Adrenal gland (tissue), 12 donors: Measurements from ENCODE around the gene TRAF2. TPM values are rescaled to one million over a fixed set of nuclear protein-coding genes. Genes with fewer than 3 reads are reported as not detected.

Experiments used
- DNase-seq, 7 donors: peaks; one replicate each; pipeline ENCODE4 v3.0.0-alpha.2; 2019 to 2020
- H3K27ac ChIP-seq, 5 donors: fragments of 200-600 bp; sonication (generic) in 4 of 5; 1 replicate in 3 of 5; 2 replicates in 2 of 5; pipeline versions ENCODE4 v1.5.1 to v1.8.0; 2016 to 2020; ENCODE audit warnings: mild to moderate bottlenecking in 1 of 5
- H3K27me3 ChIP-seq: fragments of 200-600 bp; 2 replicates; pipeline ENCODE4 v1.8.0; 2021
- H3K36me3 ChIP-seq, 2 donors: fragments of 200-600 bp; replicated peaks in 1 of 2; 1 replicate in 1 of 2; 2 replicates in 1 of 2; pipeline versions ENCODE4 v1.5.1 to v1.8.0; 2018 to 2022
- H3K4me1 ChIP-seq, 2 donors: fragments of 200-600 bp; replicated peaks in 1 of 2; 1 replicate in 1 of 2; 2 replicates in 1 of 2; pipeline versions ENCODE4 v1.5.1 to v1.8.0; 2018 to 2021
- H3K4me3 ChIP-seq, 4 donors: fragments of 200-600 bp; sonication (generic) in 3 of 4; one replicate each; pipeline ENCODE4 v1.5.1; 2016 to 2018
- H3K9me3 ChIP-seq, 3 donors: fragments of 200-600 bp; sonication (generic) in 1 of 3; replicated peaks in 1 of 3; 1 replicate in 2 of 3; 2 replicates in 1 of 3; pipeline versions ENCODE4 v1.5.1 to v1.8.0; 2016 to 2021
- CTCF ChIP-seq, 6 experiments: fragments of 450-650 bp in 4 of 6; fragments of 200-600 bp in 2 of 6; sonication (generic) in 1 of 6; IDR thresholded peaks; 1 replicate in 5 of 6; 2 replicates in 1 of 6; pipeline versions ENCODE4 v1.5.1 to v1.8.0; 2016 to 2021; ENCODE audit warnings: antibody characterized with exemption in 6 of 6, mild to moderate bottlenecking in 2 of 6, moderate library complexity in 1 of 6
- POLR2A ChIP-seq, 2 donors: fragments of 450-650 bp; IDR thresholded peaks; one replicate each; pipeline ENCODE4 v1.6.1; 2017; ENCODE audit warnings: antibody characterized with exemption in 2 of 2, mild to moderate bottlenecking in 2 of 2, moderate library complexity in 1 of 2
- WGBS, 4 donors: extraction: QIAGEN DNeasy Blood & Tissue Kit in 2 of 4; methylation state at CpG; one replicate each; pipeline versions ENCODE4 v1.1.5 to v1.1.7; 2013 to 2017; 5-methylcytosine and 5-hydroxymethylcytosine counted together
- intact Hi-C, 2 donors: fragments of 100-400 bp; cut with DNase I; formaldehyde crosslinking; loops; one replicate each; pipeline versions ENCODE4 v1.14.1 to v1.15.0; 2022 to 2023
- polyA plus RNA-seq, 3 donors: library from polyadenylated mRNA; stranded (reverse); fragments of 200-250 nt in 2 of 3; fragments of 350-450 nt in 1 of 3; fragmentation: Illumina TruSeq in 1 of 3; extraction: RNeasy Lipid Tissue Mini Kit (QIAGEN cat#74804) in 1 of 3; gene quantifications; one replicate each; pipeline ENCODE4 v1.2.3, GENCODE V29; 2013 to 2014
- total RNA-seq, 9 donors: library from RNA; depleted of rRNA in 4 of 9; stranded (reverse); fragments of >200 nt in 4 of 9; fragments of 120-200 nt in 1 of 9; fragmentation: NEBNext Ultra II Directional in 1 of 9; extraction: Animal tissue kit (Norgen Biotek cat#: 25700) in 1 of 9; gene quantifications; one replicate each; pipeline versions ENCODE4 v1.1.0 to v1.2.4, GENCODE V29; 2013 to 2023
- donor health status: healthy with polysubstance abuse.
- donor health status: Bipolar disorder and iron deficiency.
- donor health status: DM: yes; HTN: yes; CAD: no.
- donor health status: DM: no; HTN: no; CAD: no.
- donor health status: DM: no; HTN: no; CAD: no.
- donor health status: DM: yes; HTN: yes; CAD: no.

TRAF2 gene
- total and polyA plus RNA-seq, 12 donors = 3.4 to 24.7 (median 10.6) TPM

- peaks cover 23 to 28% of the 10 kb centered on the region in 2 donors for H3K4me1 ChIP-seq
- peaks cover 0 to 24% of the 10 kb centered on the region in 2 donors for H3K36me3 ChIP-seq
- H3K27ac ChIP-seq = no peak overlapping the region
- no peaks in the 10 kb centered on the region for H3K9me3 ChIP-seq
- H3K27me3 ChIP-seq = no peaks in the 10 kb centered on the region
- peak in 2 of 7 donors; percentile 36 to 52 for DNase-seq
- no peak for TF ChIP-seq POLR2A (IDR thresholded peaks at IDR 0.05)
- no peak for TF ChIP-seq CTCF (IDR thresholded peaks at IDR 0.05)
- intact Hi-C loops = loop anchor here (10.0 kb wide), 3 partner anchors 61 to 101 kb away; partner anchors contain the start of genes AJM1 (in 1 of the 2), MAMDC4 (in 1 of the 2), PHPT1 (in 1 of the 2) and TRAF2 (in 1 of the 2)
- no peak overlapping the region for H3K4me3 ChIP-seq
- 86 to 93% (median 89%) methylated on average over 6 to 30 of the region's 30 CpGs for WGBS, 4 donors
Measured at GRCh38 chr9:136945333-136946227, 59.3 kb downstream of the TRAF2 start.

GRCh38 chr9:136946228-136947027 lies 60.1 kb downstream of the TRAF2 start:
- H3K4me3 ChIP-seq = no peak overlapping the region
- no peaks in the 10 kb centered on the region for H3K27me3 ChIP-seq
- H3K4me1 ChIP-seq = peaks cover 24 to 27% of the 10 kb centered on the region in 2 donors
- WGBS, 4 donors = 81 to 93% (median 86%) methylated on average over 13 to 27 of the region's 27 CpGs
- DNase-seq = peak in 1 of 7 donors; percentile 34
- H3K9me3 ChIP-seq = no peaks in the 10 kb centered on the region
- TF ChIP-seq CTCF (IDR thresholded peaks at IDR 0.05) (no peak), POLR2A (IDR thresholded peaks at IDR 0.05) (no peak)
- H3K27ac ChIP-seq = no peak overlapping the region
- peaks cover 0 to 16% of the 10 kb centered on the region in 2 donors for H3K36me3 ChIP-seq
- intact Hi-C loops = loop anchor here (10.0 kb wide), 3 partner anchors 62 to 102 kb away; partner anchors contain the start of genes AJM1 (in 1 of the 2), MAMDC4 (in 1 of the 2), PHPT1 (in 1 of the 2) and TRAF2 (in 1 of the 2)

GRCh38 chr9:136947028-136947891 lies 60.9 kb downstream of the TRAF2 start:
- Histone ChIP-seq H3K36me3 (peaks cover 0 to 7% of the 10 kb centered on the region in 2 donors), H3K4me3 (no peak overlapping the region), H3K4me1 (peaks cover 24 to 36% of the 10 kb centered on the region in 2 donors), H3K27ac (peak overlapping the region in 1 of 5 donors; percentile 31), H3K9me3 (no peaks in the 10 kb centered on the region), H3K27me3 (no peaks in the 10 kb centered on the region)
- peak in 1 of 7 donors; percentile 15 for DNase-seq
- intact Hi-C loops = loop anchor here (10.0 kb wide), 3 partner anchors 62 to 102 kb away; partner anchors contain the start of genes AJM1 (in 1 of the 2), MAMDC4 (in 1 of the 2), PHPT1 (in 1 of the 2) and TRAF2 (in 1 of the 2)
- TF ChIP-seq POLR2A (IDR thresholded peaks at IDR 0.05) (no peak), CTCF (IDR thresholded peaks at IDR 0.05) (no peak)
- WGBS, 4 donors = 67 to 84% (median 71%) methylated on average over 6 to 26 of the region's 26 CpGs
